ENCODE results near the gene CDKAL1. TPM values are rescaled to one million over a fixed set of nuclear protein-coding genes. Genes with fewer than 3 reads are reported as not detected.

CDKAL1 gene
- total and polyA plus RNA-seq, 10 of the 15 experiments (the other 5 are each of a cell fraction or from before 2014, with no cell fraction given) = 10.7 to 26.9 (median 17.3) TPM

GRCh38 chr6:20673458-20673857 is 139.2 kb downstream of the CDKAL1 start:
- BruUV-seq (replicated peaks) = no TSS peak
- H3K9me3 ChIP-seq (replicated peaks; ENCODE audit: control insufficient read depth, insufficient read depth, low read length) = no peaks in the 10 kb centered on the region
- in situ Hi-C loops (cut with MboI) (no loop called here), intact Hi-C loops (cut with micrococcal nuclease; ENCODE audit: unreplicated experiment) (no loop called here)
- ChIA-PET CTCF (no interaction called here), SMC1A (ENCODE audit: uncharacterized antibody, unreplicated experiment) (interaction anchor here (0.6 kb wide), 1 partner anchor 90 kb away, joined by 4 read pairs; no protein-coding TSS in a partner anchor), POLR2A (no interaction called here), RAD21 (ENCODE audit: unreplicated experiment) (no interaction called here)
- no peak for FAIRE-seq
- H3K4me3 ChIP-seq = no peak overlapping the region
- H3K27ac ChIP-seq (ENCODE audit: control insufficient read depth, insufficient read depth) = no peak overlapping the region
- no peak for ATAC-seq
- DNase-seq (ENCODE audit: low read depth, low spot score) = no peak
- 100% methylated on average over 4 of the region's 4 CpGs for WGBS (ENCODE audit: insufficient coverage, insufficient replicate concordance, low lambda C conversion rate, missing lambda C conversion rate)
- no peaks in the 10 kb centered on the region for H3K79me2 ChIP-seq (ENCODE audit: control insufficient read depth, insufficient read depth, low read length)
- H3K4me2 ChIP-seq (ENCODE audit: control insufficient read depth, insufficient read depth) = no peak overlapping the region
- H3K9ac ChIP-seq (ENCODE audit: control insufficient read depth, insufficient read depth, low read length) = no peak overlapping the region
- H3K27me3 ChIP-seq (replicated peaks in 1 of 2; ENCODE audit: control insufficient read depth in 2 of 2, insufficient read depth in 2 of 2, low read length in 1 of 2) = no peaks in the 10 kb centered on the region
- H2AFZ ChIP-seq (ENCODE audit: control insufficient read depth, low read depth, low read length) = no peak overlapping the region
- TF ChIP-seq BACH1 (IDR thresholded peaks at IDR 0.05; ENCODE audit: borderline replicate concordance) = no peak
- no peaks in the 10 kb centered on the region for H3K36me3 ChIP-seq (ENCODE audit: control insufficient read depth in 2 of 2, insufficient read depth in 2 of 2, low read length in 1 of 2)
- peaks cover 3% of the 10 kb centered on the region; the same call in 1 of the 2 replicates for H3K4me1 ChIP-seq (ENCODE audit: control insufficient read depth, insufficient read depth, low read length)
- H4K20me1 ChIP-seq (ENCODE audit: control insufficient read depth, insufficient read depth) = no peaks in the 10 kb centered on the region

GRCh38 chr6:20674664-20675063 is 140.4 kb downstream of the CDKAL1 start:
- Histone ChIP-seq H3K27ac (ENCODE audit: control insufficient read depth, insufficient read depth) (no peak overlapping the region), H3K4me1 (ENCODE audit: control insufficient read depth, insufficient read depth, low read length) (peaks cover under 1% of the 10 kb centered on the region; the same call in 1 of the 2 replicates), H3K79me2 (ENCODE audit: control insufficient read depth, insufficient read depth, low read length) (no peaks in the 10 kb centered on the region), H3K27me3 (replicated peaks in 1 of 2; ENCODE audit: control insufficient read depth in 2 of 2, insufficient read depth in 2 of 2, low read length in 1 of 2) (no peaks in the 10 kb centered on the region), H3K36me3 (ENCODE audit: control insufficient read depth in 2 of 2, insufficient read depth in 2 of 2, low read length in 1 of 2) (no peaks in the 10 kb centered on the region; a peak in 1 of 4 replicates), H3K4me3 (no peak overlapping the region), H4K20me1 (ENCODE audit: control insufficient read depth, insufficient read depth) (no peaks in the 10 kb centered on the region), H3K9ac (ENCODE audit: control insufficient read depth, insufficient read depth, low read length) (no peak overlapping the region), H2AFZ (ENCODE audit: control insufficient read depth, low read depth, low read length) (no peak overlapping the region), H3K4me2 (ENCODE audit: control insufficient read depth, insufficient read depth) (no peak overlapping the region), H3K9me3 (replicated peaks; ENCODE audit: control insufficient read depth, insufficient read depth, low read length) (no peaks in the 10 kb centered on the region)
- intact Hi-C loops (cut with micrococcal nuclease; ENCODE audit: unreplicated experiment) (no loop called here), in situ Hi-C loops (cut with MboI) (no loop called here)
- ChIA-PET CTCF (no interaction called here), POLR2A (no interaction called here), SMC1A (ENCODE audit: uncharacterized antibody, unreplicated experiment) (interaction anchor here (1.3 to 1.5 kb wide), 2 partner anchors 13 to 44 kb away, joined by 3 read pairs; no protein-coding TSS in a partner anchor), RAD21 (ENCODE audit: unreplicated experiment) (interaction anchor here (0.8 kb wide), 1 partner anchor 13 kb away, joined by 3 read pairs; no protein-coding TSS in a partner anchor)
- no peak for DNase-seq (ENCODE audit: low read depth, low spot score)
- no peak for TF ChIP-seq ATF2 (IDR thresholded peaks at IDR 0.05; ENCODE audit: low read length)
- no peak for TF ChIP-seq ZNF274 (IDR thresholded peaks at IDR 0.05; ENCODE audit: insufficient read depth, insufficient read length)
- no peak for TF ChIP-seq ATF7 (IDR thresholded peaks at IDR 0.05; ENCODE audit: low read depth)
- no peak for TF ChIP-seq BCLAF1 (IDR thresholded peaks at IDR 0.05)
- no peak for TF ChIP-seq TARDBP (IDR thresholded peaks at IDR 0.05; ENCODE audit: borderline replicate concordance)
- TF ChIP-seq SMC3 (IDR thresholded peaks at IDR 0.05; ENCODE audit: borderline replicate concordance, low read length) = no peak
- no peak for TF ChIP-seq RAD21 (IDR thresholded peaks at IDR 0.05; ENCODE audit: insufficient read depth, low read depth, low read length)
- TF ChIP-seq SREBF2 (IDR thresholded peaks at IDR 0.05; ENCODE audit: low read length) = no peak
- 0% methylated on average over 1 of the region's 1 CpG for WGBS (ENCODE audit: insufficient coverage, insufficient replicate concordance, low lambda C conversion rate, missing lambda C conversion rate)
- FAIRE-seq = no peak
- BruUV-seq (replicated peaks) = no TSS peak
- no peak for ATAC-seq
